GM23338 (cell line): Measurements from ENCODE around the gene IGLL5.

ENCODE experiments used
- CREB1 ChIP-seq: fragments of 250-450 bp; sonication (Bioruptor Pico); IDR thresholded peaks from 2 replicates; pipeline ENCODE4 v1.5.0; 2020; ENCODE audit warnings: low read depth, mild to moderate bottlenecking, moderate library complexity
- EZH2 ChIP-seq: fragments of 200-600 bp; sonication (generic); IDR thresholded peaks from one replicate; pipeline ENCODE4 v1.8.0; 2017; ENCODE audit warnings: antibody characterized with exemption, mild to moderate bottlenecking, low read depth; ENCODE audit not compliant: unreplicated experiment
- EZH2phosphoT487 ChIP-seq: fragments of 200-600 bp; sonication (generic); IDR thresholded peaks from one replicate; pipeline ENCODE4 v1.8.1; 2018; ENCODE audit warnings: antibody characterized with exemption; ENCODE audit not compliant: unreplicated experiment
- JUNB ChIP-seq: IDR thresholded peaks from one replicate; pipeline ENCODE4 v1.6.1; 2016; ENCODE audit warnings: antibody characterized with exemption; ENCODE audit not compliant: unreplicated experiment
- POLR2AphosphoS5 ChIP-seq: IDR thresholded peaks from 2 replicates; pipeline ENCODE4 v1.6.1; 2016; ENCODE audit warnings: antibody characterized with exemption, low read depth
- REST ChIP-seq: IDR thresholded peaks from one replicate; pipeline ENCODE4 v1.6.1; 2018; ENCODE audit warnings: antibody characterized with exemption; ENCODE audit not compliant: unreplicated experiment
- STAT1 ChIP-seq: IDR thresholded peaks from one replicate; pipeline ENCODE4 v1.6.1; 2016; ENCODE audit warnings: antibody characterized with exemption; ENCODE audit not compliant: unreplicated experiment
- TF ChIP-seq, protein P1 (sequence below), 2 experiments: fragments of 200-600 bp in 1 of 2; sonication (generic) in 1 of 2; conservative IDR thresholded peaks; 2 replicates each; pipeline versions ENCODE4 v1.5.1 to v1.6.1; 2016 to 2017; ENCODE audit warnings: antibody characterized with exemption in 2 of 2, low read depth in 2 of 2, mild to moderate bottlenecking in 2 of 2, moderate library complexity in 1 of 2
- TF ChIP-seq, protein P2 (sequence below): fragments of 250-450 bp; sonication (Bioruptor Pico); IDR thresholded peaks from 2 replicates; pipeline ENCODE4 v1.5.0; 2020; ENCODE audit warnings: mild to moderate bottlenecking, moderate library complexity

- TF ChIP-seq, protein P1, sequence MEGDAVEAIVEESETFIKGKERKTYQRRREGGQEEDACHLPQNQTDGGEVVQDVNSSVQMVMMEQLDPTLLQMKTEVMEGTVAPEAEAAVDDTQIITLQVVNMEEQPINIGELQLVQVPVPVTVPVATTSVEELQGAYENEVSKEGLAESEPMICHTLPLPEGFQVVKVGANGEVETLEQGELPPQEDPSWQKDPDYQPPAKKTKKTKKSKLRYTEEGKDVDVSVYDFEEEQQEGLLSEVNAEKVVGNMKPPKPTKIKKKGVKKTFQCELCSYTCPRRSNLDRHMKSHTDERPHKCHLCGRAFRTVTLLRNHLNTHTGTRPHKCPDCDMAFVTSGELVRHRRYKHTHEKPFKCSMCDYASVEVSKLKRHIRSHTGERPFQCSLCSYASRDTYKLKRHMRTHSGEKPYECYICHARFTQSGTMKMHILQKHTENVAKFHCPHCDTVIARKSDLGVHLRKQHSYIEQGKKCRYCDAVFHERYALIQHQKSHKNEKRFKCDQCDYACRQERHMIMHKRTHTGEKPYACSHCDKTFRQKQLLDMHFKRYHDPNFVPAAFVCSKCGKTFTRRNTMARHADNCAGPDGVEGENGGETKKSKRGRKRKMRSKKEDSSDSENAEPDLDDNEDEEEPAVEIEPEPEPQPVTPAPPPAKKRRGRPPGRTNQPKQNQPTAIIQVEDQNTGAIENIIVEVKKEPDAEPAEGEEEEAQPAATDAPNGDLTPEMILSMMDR (conservative IDR thresholded peaks at IDR 0.05; ENCODE audit: low read depth in 2 of 2): no peak
- no peak for TF ChIP-seq STAT1
- no peak for TF ChIP-seq POLR2AphosphoS5
- no peak for TF ChIP-seq CREB1 (CRISPR knock-in tag)
- no peak for TF ChIP-seq REST
- no peak for TF ChIP-seq EZH2
- TF ChIP-seq JUNB: no peak
- TF ChIP-seq, protein P2, sequence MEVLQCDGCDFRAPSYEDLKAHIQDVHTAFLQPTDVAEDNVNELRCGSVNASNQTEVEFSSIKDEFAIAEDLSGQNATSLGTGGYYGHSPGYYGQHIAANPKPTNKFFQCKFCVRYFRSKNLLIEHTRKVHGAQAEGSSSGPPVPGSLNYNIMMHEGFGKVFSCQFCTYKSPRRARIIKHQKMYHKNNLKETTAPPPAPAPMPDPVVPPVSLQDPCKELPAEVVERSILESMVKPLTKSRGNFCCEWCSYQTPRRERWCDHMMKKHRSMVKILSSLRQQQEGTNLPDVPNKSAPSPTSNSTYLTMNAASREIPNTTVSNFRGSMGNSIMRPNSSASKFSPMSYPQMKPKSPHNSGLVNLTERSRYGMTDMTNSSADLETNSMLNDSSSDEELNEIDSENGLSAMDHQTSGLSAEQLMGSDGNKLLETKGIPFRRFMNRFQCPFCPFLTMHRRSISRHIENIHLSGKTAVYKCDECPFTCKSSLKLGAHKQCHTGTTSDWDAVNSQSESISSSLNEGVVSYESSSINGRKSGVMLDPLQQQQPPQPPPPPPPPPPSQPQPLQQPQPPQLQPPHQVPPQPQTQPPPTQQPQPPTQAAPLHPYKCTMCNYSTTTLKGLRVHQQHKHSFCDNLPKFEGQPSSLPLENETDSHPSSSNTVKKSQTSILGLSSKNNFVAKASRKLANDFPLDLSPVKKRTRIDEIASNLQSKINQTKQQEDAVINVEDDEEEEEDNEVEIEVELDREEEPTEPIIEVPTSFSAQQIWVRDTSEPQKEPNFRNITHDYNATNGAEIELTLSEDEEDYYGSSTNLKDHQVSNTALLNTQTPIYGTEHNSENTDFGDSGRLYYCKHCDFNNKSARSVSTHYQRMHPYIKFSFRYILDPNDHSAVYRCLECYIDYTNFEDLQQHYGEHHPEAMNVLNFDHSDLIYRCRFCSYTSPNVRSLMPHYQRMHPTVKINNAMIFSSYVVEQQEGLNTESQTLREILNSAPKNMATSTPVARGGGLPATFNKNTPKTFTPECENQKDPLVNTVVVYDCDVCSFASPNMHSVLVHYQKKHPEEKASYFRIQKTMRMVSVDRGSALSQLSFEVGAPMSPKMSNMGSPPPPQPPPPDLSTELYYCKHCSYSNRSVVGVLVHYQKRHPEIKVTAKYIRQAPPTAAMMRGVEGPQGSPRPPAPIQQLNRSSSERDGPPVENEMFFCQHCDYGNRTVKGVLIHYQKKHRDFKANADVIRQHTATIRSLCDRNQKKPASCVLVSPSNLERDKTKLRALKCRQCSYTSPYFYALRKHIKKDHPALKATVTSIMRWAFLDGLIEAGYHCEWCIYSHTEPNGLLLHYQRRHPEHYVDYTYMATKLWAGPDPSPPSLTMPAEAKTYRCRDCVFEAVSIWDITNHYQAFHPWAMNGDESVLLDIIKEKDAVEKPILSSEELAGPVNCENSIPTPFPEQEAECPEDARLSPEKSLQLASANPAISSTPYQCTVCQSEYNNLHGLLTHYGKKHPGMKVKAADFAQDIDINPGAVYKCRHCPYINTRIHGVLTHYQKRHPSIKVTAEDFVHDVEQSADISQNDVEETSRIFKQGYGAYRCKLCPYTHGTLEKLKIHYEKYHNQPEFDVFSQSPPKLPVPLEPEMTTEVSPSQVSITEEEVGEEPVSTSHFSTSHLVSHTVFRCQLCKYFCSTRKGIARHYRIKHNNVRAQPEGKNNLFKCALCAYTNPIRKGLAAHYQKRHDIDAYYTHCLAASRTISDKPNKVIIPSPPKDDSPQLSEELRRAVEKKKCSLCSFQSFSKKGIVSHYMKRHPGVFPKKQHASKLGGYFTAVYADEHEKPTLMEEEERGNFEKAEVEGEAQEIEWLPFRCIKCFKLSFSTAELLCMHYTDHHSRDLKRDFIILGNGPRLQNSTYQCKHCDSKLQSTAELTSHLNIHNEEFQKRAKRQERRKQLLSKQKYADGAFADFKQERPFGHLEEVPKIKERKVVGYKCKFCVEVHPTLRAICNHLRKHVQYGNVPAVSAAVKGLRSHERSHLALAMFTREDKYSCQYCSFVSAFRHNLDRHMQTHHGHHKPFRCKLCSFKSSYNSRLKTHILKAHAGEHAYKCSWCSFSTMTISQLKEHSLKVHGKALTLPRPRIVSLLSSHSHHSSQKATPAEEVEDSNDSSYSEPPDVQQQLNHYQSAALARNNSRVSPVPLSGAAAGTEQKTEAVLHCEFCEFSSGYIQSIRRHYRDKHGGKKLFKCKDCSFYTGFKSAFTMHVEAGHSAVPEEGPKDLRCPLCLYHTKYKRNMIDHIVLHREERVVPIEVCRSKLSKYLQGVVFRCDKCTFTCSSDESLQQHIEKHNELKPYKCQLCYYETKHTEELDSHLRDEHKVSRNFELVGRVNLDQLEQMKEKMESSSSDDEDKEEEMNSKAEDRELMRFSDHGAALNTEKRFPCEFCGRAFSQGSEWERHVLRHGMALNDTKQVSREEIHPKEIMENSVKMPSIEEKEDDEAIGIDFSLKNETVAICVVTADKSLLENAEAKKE (CRISPR knock-in tag): no peak
- no peak for TF ChIP-seq EZH2phosphoT487
Observed at GRCh38 chr22:22910272-22911240, 22.9 kb downstream of the IGLL5 start.
